GM19035 (cell line): Measurements from ENCODE around the gene CDKN2D.

Experiments
- ATAC-seq: cut with Tn5 transposase; IDR thresholded peaks from one replicate; pipeline ENCODE4 v1.9.1; 2021; ENCODE audit not compliant: unreplicated experiment

CDKN2D gene

DNA sequence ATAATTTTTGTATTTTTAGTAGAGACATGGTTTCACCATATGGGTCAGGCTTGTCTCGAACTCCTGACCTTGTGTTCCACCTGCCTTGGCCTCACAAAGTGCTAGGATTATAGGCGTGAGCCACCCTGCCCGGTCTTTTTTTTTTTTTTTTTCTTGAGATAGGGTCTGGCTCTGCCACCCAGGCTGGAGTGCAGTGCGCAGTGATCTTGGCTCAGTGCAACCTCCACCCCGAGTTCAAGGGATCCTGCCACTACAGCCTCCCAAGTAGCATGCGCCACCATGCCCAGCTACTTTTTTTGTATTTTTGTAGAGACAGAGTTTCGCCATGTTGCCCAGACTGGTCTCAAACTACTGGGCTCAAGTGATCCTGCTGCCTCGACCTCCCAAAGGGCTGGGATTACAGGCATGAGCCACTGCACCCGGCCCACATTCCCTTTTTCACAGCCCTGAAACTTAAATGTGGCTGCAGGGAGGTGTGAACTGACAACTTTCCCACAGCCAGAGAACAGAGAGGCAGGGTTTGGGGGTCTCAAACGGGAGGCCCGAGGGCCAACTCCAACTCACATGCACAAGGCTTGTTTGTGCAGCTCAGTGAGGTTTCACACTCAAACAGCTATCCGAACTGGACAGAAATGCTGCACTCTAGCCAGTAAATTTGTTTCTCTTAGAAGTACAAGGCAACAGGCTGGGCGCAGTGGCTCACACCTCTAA, 47.2 kb downstream of the CDKN2D start:
- no peak for ATAC-seq

DNA sequence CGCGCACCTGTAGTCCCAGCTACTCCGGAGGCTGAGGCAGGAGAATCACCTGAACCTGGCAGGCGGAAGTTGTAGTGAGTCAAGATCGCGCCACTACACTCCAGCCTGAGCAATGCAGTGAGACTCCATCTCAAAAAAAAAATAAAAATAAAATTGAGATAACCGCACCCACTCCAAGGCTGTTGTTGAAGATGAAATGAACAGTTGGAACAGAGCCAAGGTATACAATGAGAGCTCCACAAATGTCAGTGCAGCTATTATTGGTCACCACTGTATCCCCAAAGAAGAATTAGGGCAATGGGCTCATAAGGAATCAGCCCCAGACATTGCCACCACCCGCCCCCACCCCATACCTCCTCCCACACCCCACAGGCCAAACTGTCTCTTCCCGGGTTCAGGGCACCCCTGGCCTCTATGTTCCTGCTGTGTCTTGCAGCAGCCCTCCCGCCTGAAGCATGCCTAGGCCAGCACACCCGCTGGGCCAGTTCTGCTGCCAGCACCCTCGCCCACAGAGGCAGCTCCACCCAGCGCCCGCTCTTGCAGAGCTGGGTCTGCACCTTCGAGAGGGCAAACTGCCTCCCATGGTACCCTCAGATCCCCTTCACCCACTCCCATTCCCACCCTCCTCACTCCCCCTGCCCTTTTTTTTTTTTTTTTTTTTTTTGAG, 48.0 kb downstream of the CDKN2D start:
- no peak for ATAC-seq

DNA sequence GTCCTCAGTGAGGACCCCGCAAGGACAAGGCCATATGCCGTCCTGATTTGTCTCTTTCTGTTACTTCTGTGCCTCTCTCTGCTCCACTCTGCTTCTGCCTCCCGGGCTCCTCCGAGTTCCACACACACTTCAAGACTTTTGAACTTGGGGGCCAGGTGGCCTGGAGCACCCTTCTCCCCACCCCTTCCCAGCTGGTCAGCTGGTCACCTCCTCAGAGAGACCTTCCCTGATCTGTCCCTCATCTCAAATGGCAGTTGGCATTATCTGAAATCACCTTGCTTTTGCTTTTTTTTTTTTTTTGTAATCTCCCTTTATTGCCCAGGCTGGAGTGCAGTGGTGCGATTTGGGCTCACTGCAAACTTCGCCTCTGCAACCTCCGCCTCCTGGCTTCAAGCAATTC, 49.4 kb downstream of the CDKN2D start:
- no peak for ATAC-seq

DNA sequence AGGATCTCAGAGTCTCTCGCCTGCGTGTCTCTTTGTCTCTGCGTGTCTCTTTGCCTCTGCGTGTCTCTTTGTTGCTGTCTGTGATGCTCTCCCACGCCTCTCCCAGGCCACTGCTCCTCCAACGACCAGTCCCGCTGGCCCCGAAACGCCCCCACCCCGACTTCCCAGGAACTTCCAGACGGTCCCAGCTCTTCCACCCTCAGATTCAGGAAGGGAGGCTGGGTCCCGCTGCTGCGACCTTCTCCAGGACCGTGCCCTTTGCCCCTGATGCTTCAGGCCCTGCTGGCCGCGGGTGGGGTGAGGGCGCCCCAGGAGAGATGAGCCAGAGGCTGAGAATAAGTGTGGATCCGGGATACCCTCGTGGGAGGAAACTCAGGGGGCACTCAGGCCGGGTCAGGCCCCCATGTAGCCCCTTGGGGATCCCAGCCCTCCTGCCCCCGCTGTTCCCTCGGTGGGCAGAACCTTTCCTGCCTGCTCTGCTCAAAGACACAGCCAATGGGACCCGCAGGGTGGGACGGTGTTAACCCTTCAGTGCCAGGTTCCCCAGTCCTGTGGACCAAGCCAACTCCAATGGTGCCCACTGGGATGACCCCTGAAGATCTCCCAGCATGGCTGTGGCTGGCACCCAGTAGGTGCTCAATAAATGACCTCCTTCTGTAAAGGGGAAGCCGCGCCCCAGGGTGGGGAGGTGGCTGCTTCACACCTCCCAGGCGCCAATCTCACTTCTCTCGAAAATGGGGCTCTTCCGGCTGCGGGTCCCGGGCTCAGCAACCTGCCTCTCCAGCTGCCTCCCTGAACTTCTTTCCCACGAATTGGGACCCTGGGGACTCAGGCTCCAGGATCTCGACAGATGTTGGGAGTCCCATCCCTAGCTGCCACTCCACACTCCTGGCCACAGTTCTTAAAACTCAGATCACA, 50.1 kb downstream of the CDKN2D start:
- no peak for ATAC-seq

DNA sequence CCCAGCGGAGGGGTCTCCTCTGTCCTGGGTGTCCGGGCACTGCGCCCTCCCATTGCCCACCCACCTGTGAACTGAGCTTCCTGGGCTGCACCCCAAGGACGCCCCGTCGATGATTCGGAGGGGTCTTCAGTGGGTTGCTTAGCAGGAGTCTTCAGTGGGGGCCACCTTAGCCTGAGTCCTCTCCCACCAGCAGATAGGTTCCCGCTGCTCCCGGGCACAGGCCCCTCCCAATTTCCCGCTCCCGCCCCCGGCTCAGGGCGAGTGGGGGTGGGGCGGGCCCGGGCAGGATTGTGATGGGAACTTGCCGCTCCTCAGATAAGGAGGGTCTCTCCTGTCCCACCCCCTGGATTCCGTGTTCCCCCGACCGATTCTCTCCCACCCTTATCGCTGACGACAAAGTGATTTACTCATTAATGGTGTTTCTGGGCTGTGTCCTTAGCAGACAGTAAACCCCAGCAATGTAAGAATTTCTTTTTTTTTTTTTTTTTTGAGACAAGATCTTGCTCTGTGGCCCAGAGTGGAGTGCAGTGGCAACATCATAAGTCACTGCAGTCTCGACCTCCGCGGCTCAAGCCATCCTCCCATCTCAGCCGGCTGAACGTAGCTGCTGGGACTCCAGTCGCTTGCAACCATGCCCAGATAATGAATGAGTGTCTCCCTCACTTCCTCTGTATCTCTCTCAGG, 50.9 kb downstream of the CDKN2D start:
- no peak for ATAC-seq

DNA sequence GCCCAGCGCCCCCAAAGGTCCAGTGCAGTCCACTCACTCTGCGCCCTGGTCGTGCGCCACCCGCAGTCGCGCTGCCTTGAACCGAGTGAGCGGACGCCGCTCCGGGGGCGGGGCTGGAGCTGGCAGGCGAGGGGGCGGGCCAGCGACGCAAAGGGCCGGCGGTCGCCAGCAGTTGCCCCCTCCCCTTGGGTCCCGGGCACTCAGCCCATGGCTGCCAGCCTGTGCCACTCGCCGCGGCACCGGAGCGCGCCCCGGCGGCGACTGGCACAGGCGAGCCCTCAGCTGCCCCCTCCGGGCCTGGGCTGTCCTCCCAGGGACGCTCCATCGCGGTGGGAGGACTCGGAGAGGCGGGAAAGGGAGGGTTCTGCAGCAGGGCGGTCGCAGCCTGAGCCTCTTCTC, 51.4 kb downstream of the CDKN2D start, which contains the start of gene S1PR5:
S1PR5 (minus strand) TSS at position 87 of the 399 bp plus-strand sequence. CDS start 2,436 bp downstream, outside the sequence.
- ATAC-seq = no peak

DNA sequence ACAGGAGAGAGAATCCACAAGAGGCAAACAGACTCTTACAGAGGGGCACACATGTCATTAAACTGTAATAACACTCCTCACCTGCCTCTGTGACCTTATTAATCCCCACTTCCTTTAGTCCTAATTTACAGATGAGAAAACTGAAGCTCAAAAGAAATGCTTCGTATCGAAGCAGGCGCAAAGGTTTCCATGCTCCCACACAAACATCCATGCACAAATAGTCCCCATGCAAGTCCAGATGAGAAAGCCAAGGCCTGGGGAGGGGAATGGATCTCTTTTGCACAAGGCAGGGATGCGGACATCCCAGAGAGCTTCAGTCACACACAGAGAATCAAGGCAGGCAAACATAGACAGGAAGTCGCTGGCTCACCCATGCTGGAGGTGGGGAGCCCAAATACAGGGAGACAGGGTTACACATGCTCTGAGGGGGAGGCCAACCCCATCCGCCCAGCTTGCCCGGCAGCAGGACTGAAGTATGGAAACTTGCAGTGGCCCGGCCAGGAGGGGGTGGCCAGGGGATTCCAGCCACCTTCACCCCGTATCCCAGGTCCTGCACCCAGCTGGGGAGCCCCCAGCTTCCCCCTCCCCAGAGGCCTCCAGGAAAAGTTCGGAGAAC, 52.0 kb downstream of the CDKN2D start:
- no peak for ATAC-seq
